HepG2 (cell line): ENCODE results near the gene NBEA. TPM values are rescaled to one million over a fixed set of nuclear protein-coding genes. Genes with fewer than 3 reads are reported as not detected.

ENCODE experiments used
- BORCS8-MEF2B ChIP-seq: sonication (generic); formaldehyde crosslinking; IDR thresholded peaks from 2 replicates; pipeline ENCODE4 v1.8.0; 2022; ENCODE audit warnings: mild to moderate bottlenecking, missing genetic modification reagents
- FOXJ3 ChIP-seq: sonication (generic); formaldehyde crosslinking; IDR thresholded peaks from 2 replicates; pipeline ENCODE4 v1.4.0; 2020; ENCODE audit warnings: missing genetic modification reagents, mild to moderate bottlenecking, borderline replicate concordance
- KDM5B ChIP-seq: sonication (generic); formaldehyde crosslinking; IDR thresholded peaks from 2 replicates; pipeline ENCODE4 v1.4.0; 2020; ENCODE audit warnings: missing genetic modification reagents, mild to moderate bottlenecking, borderline replicate concordance
- MAZ ChIP-seq, 2 experiments: sonication (generic) in 1 of 2; formaldehyde crosslinking in 1 of 2; IDR thresholded peaks; 2 replicates each; pipeline versions ENCODE4 v1.5.0 to v1.6.1; 2012 to 2020; ENCODE audit warnings: low read depth in 2 of 2, mild to moderate bottlenecking in 2 of 2, borderline replicate concordance in 1 of 2, improper control_type of control experiment in 1 of 2, low read length in 1 of 2, missing genetic modification reagents in 1 of 2, moderate library complexity in 1 of 2
- MTA1 ChIP-seq: sonication (generic); formaldehyde crosslinking; IDR thresholded peaks from 2 replicates; pipeline ENCODE4 v1.4.0; 2020; ENCODE audit warnings: missing genetic modification reagents, mild to moderate bottlenecking, borderline replicate concordance
- NFAT5 ChIP-seq: sonication (generic); formaldehyde crosslinking; IDR thresholded peaks from 2 replicates; pipeline ENCODE4 v1.4.0; 2020; ENCODE audit warnings: missing genetic modification reagents
- NFIC ChIP-seq: IDR thresholded peaks from 2 replicates; pipeline ENCODE4 v1.6.1; 2012; ENCODE audit warnings: mild to moderate bottlenecking, low read length, inconsistent platforms
- PPARG ChIP-seq: conservative IDR thresholded peaks from 2 replicates; pipeline ENCODE4 v1.6.1; 2016; ENCODE audit warnings: missing biosample characterization, missing genetic modification reagents
- SRSF4 ChIP-seq: fragments of 200-400 bp; formaldehyde crosslinking; IDR thresholded peaks from one replicate; pipeline ENCODE4 v1.6.1; 2018; ENCODE audit warnings: mild to moderate bottlenecking, low read depth, low read length, moderate library complexity; ENCODE audit not compliant: poor library complexity, severe bottlenecking
- TCF12 ChIP-seq, 2 experiments: fragments of 450-650 bp in 1 of 2; sonication (generic) in 1 of 2; formaldehyde crosslinking in 1 of 2; IDR thresholded peaks; 2 replicates each; pipeline versions ENCODE4 v1.6.1 to v1.8.0; 2017 to 2022; ENCODE audit warnings: antibody characterized with exemption in 1 of 2, mild to moderate bottlenecking in 1 of 2, missing genetic modification reagents in 1 of 2, moderate library complexity in 1 of 2
- ZBTB43 ChIP-seq: sonication (generic); formaldehyde crosslinking; conservative IDR thresholded peaks from 2 replicates; pipeline ENCODE4 v1.4.0; 2020; ENCODE audit warnings: missing genetic modification reagents
- ZBTB46 ChIP-seq: sonication (generic); formaldehyde crosslinking; IDR thresholded peaks from 2 replicates; pipeline ENCODE4 v1.4.0; 2020; ENCODE audit warnings: mild to moderate bottlenecking, missing genetic modification reagents, borderline replicate concordance
- ZNF18 ChIP-seq: sonication (generic); formaldehyde crosslinking; IDR thresholded peaks from 2 replicates; pipeline ENCODE4 v1.8.0; 2022; ENCODE audit warnings: mild to moderate bottlenecking, missing genetic modification reagents; ENCODE audit not compliant: insufficient replicate concordance
- ZNF562 ChIP-seq: sonication (generic); formaldehyde crosslinking; IDR thresholded peaks from 2 replicates; pipeline ENCODE4 v1.8.0; 2022; ENCODE audit warnings: missing genetic modification reagents, borderline replicate concordance
- polyA plus RNA-seq, 8 experiments: library from polyadenylated mRNA; depleted of rRNA in 3 of 8; stranded (reverse) in 7 of 8; unstranded in 1 of 8; fragments of >200 nt; fragmentation: Illumina TruSeq in 4 of 8; extraction: Trizol in 4 of 8; gene quantifications; 2 replicates each; pipeline versions ENCODE4 v1.2.1 to v1.2.3, GENCODE V29; 2011 to 2016; ENCODE audit warnings: low read depth in 4 of 8, missing spikeins in 1 of 8, mixed read lengths in 1 of 8; ENCODE audit not compliant: insufficient read depth in 1 of 8
- total RNA-seq, 5 experiments: library from RNA; depleted of rRNA; stranded (reverse); fragments of >200 nt; fragmentation: Illumina TruSeq; extraction: Trizol; gene quantifications; 2 replicates each; pipeline ENCODE4 v1.2.3, GENCODE V29; 2016; ENCODE audit warnings: low read depth in 1 of 5

The NBEA gene
- total and polyA plus RNA-seq, 2 of the 13 experiments (the other 11 are each of a cell fraction or from before 2014, with no cell fraction given), result 2.7 to 2.8 TPM

- TF ChIP-seq NFAT5 (CRISPR knock-in tag) (peak; percentile 66; the same call in 1 of the 2 replicates), ZBTB43 (CRISPR knock-in tag) (0 out of 2 replicates have a peak, but pooled peaks have one; percentile 20), SRSF4 (no peak), NFIC (no peak), ZBTB46 (CRISPR knock-in tag) (no peak), PPARG (CRISPR knock-in tag) (no peak), ZNF562 (CRISPR knock-in tag) (no peak), MTA1 (CRISPR knock-in tag) (no peak), ZNF18 (CRISPR knock-in tag) (no peak), MAZ (IDR thresholded peaks at IDR 0.05; ENCODE audit: borderline replicate concordance, low read depth, low read length) (no peak), MAZ (CRISPR knock-in tag; IDR thresholded peaks at IDR 0.05; ENCODE audit: low read depth) (peak; percentile 56), BORCS8-MEF2B (CRISPR knock-in tag) (0 out of 2 replicates have a peak, but pooled peaks have one; percentile 24), KDM5B (CRISPR knock-in tag) (peak; percentile 52; the same call in 1 of the 2 replicates), FOXJ3 (CRISPR knock-in tag) (no peak), TCF12 (IDR thresholded peaks at IDR 0.05) (no peak), TCF12 (CRISPR knock-in tag; IDR thresholded peaks at IDR 0.05) (peak; percentile 52; the same call in 1 of the 2 replicates)
Observed at GRCh38 chr13:34941835-34942731, at the start of gene NBEA (continued).
